ENCODE data around the gene ETFDH. TPM values are rescaled to one million over a fixed set of nuclear protein-coding genes. Genes with fewer than 3 reads are reported as not detected.

ETFDH gene
- total and polyA plus RNA-seq, 2 experiments from 2014 or later, result 11.4 to 17.7 TPM

DNA sequence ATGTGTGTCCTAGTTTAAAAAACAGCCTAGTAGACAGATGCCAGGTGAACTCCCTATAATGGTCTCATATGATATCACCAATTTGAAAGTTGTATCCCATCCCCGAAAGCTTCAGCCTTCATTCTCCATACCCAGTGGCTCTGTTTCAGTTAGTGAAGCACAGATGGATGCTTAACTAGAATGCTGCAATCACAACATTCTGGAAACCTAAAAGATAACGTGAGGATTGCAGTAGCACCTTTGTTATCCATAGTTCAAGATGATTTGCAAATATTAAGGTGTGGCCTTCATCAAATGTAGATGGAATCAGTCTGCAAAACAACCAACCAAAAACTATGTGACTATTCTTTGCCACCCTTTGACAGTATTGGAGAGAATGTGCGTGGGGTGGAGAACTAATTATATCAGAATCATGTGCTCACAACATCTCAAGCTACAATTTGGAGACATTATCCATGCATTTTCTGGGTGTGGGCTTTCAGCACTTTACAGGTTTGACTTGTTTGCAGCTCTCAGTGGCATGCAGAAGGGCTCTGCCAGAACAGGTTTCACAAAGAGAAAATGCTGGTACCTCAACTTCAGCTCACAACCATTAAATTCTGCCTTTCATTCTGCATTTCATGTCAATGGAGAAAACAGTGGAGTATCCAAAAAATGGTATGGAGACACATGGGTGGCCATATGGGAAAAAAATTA is 69.4 kb downstream of the ETFDH start:
- H3K4me1 Mint-ChIP-seq, result peaks cover 3% of the 10 kb centered on the region
- Histone ChIP-seq H3K36me3 (ENCODE audit: insufficient read depth) (no peaks in the 10 kb centered on the region), H3K27ac (ENCODE audit: low read depth) (no peak overlapping the region), H3K4me3 (no peak overlapping the region), H3K27me3 (ENCODE audit: insufficient read depth) (no peaks in the 10 kb centered on the region), H3F3A (replicated peaks; ENCODE audit: low read depth) (no peaks in the 10 kb centered on the region), H2AFZ (no peak overlapping the region), H3K9me2 (ENCODE audit: insufficient read depth) (peaks cover 6% of the 10 kb centered on the region; the same call in 1 of the 2 replicates), H4K20me1 (replicated peaks; ENCODE audit: insufficient read depth) (no peaks in the 10 kb centered on the region), H3K4me2 (no peak overlapping the region), H3K4me1 (ENCODE audit: insufficient read depth) (no peaks in the 10 kb centered on the region), H3K79me2 (replicated peaks; ENCODE audit: insufficient read depth) (no peaks in the 10 kb centered on the region)
- no peak overlapping the region for H3K4me3 Mint-ChIP-seq
- TF ChIP-seq ZNF331 (CRISPR knock-in tag; IDR thresholded peaks at IDR 0.05; ENCODE audit: low read depth) (no peak), ZNF114 (CRISPR knock-in tag; IDR thresholded peaks at IDR 0.05) (no peak), EZH2phosphoT487 (IDR thresholded peaks at IDR 0.05; ENCODE audit: unreplicated experiment) (no peak), REST (IDR thresholded peaks at IDR 0.05; ENCODE audit: unreplicated experiment) (no peak), EZH2 (IDR thresholded peaks at IDR 0.05; ENCODE audit: low read depth, unreplicated experiment) (no peak), JUNB (IDR thresholded peaks at IDR 0.05; ENCODE audit: unreplicated experiment) (no peak), STAT1 (IDR thresholded peaks at IDR 0.05; ENCODE audit: unreplicated experiment) (no peak), CREB1 (CRISPR knock-in tag; IDR thresholded peaks at IDR 0.05; ENCODE audit: low read depth) (no peak), NANOG (IDR thresholded peaks at IDR 0.05; ENCODE audit: borderline replicate concordance) (no peak), POLR2AphosphoS5 (IDR thresholded peaks at IDR 0.05; ENCODE audit: low read depth) (no peak)
- TF ChIP-seq, protein P1, sequence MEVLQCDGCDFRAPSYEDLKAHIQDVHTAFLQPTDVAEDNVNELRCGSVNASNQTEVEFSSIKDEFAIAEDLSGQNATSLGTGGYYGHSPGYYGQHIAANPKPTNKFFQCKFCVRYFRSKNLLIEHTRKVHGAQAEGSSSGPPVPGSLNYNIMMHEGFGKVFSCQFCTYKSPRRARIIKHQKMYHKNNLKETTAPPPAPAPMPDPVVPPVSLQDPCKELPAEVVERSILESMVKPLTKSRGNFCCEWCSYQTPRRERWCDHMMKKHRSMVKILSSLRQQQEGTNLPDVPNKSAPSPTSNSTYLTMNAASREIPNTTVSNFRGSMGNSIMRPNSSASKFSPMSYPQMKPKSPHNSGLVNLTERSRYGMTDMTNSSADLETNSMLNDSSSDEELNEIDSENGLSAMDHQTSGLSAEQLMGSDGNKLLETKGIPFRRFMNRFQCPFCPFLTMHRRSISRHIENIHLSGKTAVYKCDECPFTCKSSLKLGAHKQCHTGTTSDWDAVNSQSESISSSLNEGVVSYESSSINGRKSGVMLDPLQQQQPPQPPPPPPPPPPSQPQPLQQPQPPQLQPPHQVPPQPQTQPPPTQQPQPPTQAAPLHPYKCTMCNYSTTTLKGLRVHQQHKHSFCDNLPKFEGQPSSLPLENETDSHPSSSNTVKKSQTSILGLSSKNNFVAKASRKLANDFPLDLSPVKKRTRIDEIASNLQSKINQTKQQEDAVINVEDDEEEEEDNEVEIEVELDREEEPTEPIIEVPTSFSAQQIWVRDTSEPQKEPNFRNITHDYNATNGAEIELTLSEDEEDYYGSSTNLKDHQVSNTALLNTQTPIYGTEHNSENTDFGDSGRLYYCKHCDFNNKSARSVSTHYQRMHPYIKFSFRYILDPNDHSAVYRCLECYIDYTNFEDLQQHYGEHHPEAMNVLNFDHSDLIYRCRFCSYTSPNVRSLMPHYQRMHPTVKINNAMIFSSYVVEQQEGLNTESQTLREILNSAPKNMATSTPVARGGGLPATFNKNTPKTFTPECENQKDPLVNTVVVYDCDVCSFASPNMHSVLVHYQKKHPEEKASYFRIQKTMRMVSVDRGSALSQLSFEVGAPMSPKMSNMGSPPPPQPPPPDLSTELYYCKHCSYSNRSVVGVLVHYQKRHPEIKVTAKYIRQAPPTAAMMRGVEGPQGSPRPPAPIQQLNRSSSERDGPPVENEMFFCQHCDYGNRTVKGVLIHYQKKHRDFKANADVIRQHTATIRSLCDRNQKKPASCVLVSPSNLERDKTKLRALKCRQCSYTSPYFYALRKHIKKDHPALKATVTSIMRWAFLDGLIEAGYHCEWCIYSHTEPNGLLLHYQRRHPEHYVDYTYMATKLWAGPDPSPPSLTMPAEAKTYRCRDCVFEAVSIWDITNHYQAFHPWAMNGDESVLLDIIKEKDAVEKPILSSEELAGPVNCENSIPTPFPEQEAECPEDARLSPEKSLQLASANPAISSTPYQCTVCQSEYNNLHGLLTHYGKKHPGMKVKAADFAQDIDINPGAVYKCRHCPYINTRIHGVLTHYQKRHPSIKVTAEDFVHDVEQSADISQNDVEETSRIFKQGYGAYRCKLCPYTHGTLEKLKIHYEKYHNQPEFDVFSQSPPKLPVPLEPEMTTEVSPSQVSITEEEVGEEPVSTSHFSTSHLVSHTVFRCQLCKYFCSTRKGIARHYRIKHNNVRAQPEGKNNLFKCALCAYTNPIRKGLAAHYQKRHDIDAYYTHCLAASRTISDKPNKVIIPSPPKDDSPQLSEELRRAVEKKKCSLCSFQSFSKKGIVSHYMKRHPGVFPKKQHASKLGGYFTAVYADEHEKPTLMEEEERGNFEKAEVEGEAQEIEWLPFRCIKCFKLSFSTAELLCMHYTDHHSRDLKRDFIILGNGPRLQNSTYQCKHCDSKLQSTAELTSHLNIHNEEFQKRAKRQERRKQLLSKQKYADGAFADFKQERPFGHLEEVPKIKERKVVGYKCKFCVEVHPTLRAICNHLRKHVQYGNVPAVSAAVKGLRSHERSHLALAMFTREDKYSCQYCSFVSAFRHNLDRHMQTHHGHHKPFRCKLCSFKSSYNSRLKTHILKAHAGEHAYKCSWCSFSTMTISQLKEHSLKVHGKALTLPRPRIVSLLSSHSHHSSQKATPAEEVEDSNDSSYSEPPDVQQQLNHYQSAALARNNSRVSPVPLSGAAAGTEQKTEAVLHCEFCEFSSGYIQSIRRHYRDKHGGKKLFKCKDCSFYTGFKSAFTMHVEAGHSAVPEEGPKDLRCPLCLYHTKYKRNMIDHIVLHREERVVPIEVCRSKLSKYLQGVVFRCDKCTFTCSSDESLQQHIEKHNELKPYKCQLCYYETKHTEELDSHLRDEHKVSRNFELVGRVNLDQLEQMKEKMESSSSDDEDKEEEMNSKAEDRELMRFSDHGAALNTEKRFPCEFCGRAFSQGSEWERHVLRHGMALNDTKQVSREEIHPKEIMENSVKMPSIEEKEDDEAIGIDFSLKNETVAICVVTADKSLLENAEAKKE (CRISPR knock-in tag; IDR thresholded peaks at IDR 0.05), result no peak
- TF ChIP-seq, protein P2, sequence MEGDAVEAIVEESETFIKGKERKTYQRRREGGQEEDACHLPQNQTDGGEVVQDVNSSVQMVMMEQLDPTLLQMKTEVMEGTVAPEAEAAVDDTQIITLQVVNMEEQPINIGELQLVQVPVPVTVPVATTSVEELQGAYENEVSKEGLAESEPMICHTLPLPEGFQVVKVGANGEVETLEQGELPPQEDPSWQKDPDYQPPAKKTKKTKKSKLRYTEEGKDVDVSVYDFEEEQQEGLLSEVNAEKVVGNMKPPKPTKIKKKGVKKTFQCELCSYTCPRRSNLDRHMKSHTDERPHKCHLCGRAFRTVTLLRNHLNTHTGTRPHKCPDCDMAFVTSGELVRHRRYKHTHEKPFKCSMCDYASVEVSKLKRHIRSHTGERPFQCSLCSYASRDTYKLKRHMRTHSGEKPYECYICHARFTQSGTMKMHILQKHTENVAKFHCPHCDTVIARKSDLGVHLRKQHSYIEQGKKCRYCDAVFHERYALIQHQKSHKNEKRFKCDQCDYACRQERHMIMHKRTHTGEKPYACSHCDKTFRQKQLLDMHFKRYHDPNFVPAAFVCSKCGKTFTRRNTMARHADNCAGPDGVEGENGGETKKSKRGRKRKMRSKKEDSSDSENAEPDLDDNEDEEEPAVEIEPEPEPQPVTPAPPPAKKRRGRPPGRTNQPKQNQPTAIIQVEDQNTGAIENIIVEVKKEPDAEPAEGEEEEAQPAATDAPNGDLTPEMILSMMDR (conservative IDR thresholded peaks at IDR 0.05; ENCODE audit: low read depth in 2 of 2), result no peak
- TF ChIP-seq, protein P3, sequence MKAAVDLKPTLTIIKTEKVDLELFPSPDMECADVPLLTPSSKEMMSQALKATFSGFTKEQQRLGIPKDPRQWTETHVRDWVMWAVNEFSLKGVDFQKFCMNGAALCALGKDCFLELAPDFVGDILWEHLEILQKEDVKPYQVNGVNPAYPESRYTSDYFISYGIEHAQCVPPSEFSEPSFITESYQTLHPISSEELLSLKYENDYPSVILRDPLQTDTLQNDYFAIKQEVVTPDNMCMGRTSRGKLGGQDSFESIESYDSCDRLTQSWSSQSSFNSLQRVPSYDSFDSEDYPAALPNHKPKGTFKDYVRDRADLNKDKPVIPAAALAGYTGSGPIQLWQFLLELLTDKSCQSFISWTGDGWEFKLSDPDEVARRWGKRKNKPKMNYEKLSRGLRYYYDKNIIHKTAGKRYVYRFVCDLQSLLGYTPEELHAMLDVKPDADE (IDR thresholded peaks at IDR 0.05), result no peak
- H3K27ac Mint-ChIP-seq, result no peak overlapping the region
- DNase-seq (ENCODE audit: low spot score) (no peak), ATAC-seq (no peak)
- H3K36me3 Mint-ChIP-seq (ENCODE audit: low read depth), result no peaks in the 10 kb centered on the region; the same call in 2 of the 3 replicates
- H3K9me3 Mint-ChIP-seq, result peaks cover 10% of the 10 kb centered on the region; the same call in 2 of the 3 replicates
- H3K27me3 Mint-ChIP-seq (ENCODE audit: insufficient read depth, low read depth, poor library complexity), result peaks cover 2% of the 10 kb centered on the region

Measured in GM23338 (cell line).